Measurements from ENCODE around the gene ERBB3. TPM values are rescaled to one million over a fixed set of nuclear protein-coding genes. Genes with fewer than 3 reads are reported as not detected.

The ERBB3 gene
- total RNA-seq, 2 donors from 2014 or later, result 45.7 to 51.8 TPM

- H3K9me3 ChIP-seq (ENCODE audit: control insufficient read depth, low read length), result no peaks in the 10 kb centered on the region
- Mint-ChIP-seq H3K9me3 (no peaks in the 10 kb centered on the region), H3K4me1 (peaks cover 32% of the 10 kb centered on the region), H3K27ac (no peak overlapping the region), H3K36me3 (ENCODE audit: low read depth) (peaks cover 8% of the 10 kb centered on the region), H3K4me3 (no peak overlapping the region), H3K27me3 (ENCODE audit: insufficient read depth) (no peaks in the 10 kb centered on the region)
- H3K27me3 ChIP-seq (ENCODE audit: control insufficient read depth, insufficient read depth, low read length, poor library complexity, severe bottlenecking), result no peaks in the 10 kb centered on the region
- H3K4me3 ChIP-seq (ENCODE audit: low read length), result no peak overlapping the region
- H3K36me3 ChIP-seq (ENCODE audit: control insufficient read depth, insufficient read depth, low read length), result peaks cover 10% of the 10 kb centered on the region
- peaks cover 12% of the 10 kb centered on the region for H3K4me1 ChIP-seq (ENCODE audit: control insufficient read depth, insufficient read depth, low read length)
- no peak for DNase-seq
- H3K9ac ChIP-seq (ENCODE audit: extremely low read depth, low read length, poor library complexity, severe bottlenecking), result no peak overlapping the region
- no peak for TF ChIP-seq CTCF (conservative IDR thresholded peaks at IDR 0.05)
- WGBS, 2 experiments (ENCODE audit: insufficient coverage in 1 of 2, insufficient read length in 1 of 2), result 87 to 100% methylated on average over 1 to 3 of the region's 3 CpGs
- H3K27ac ChIP-seq (ENCODE audit: low read depth, low read length), result no peak overlapping the region
Observed at GRCh38 chr12:56150563-56150962, 70.6 kb downstream of the ERBB3 start.

GRCh38 chr12:56151672-56152131 lies 71.7 kb downstream of the ERBB3 start:
- H3K9me3 ChIP-seq (ENCODE audit: control insufficient read depth, low read length), result no peaks in the 10 kb centered on the region
- Mint-ChIP-seq H3K27ac (peak overlapping the region; percentile 95), H3K36me3 (ENCODE audit: low read depth) (peaks cover 12% of the 10 kb centered on the region), H3K4me3 (peak overlapping the region; percentile 85), H3K27me3 (ENCODE audit: insufficient read depth) (no peaks in the 10 kb centered on the region), H3K9me3 (no peaks in the 10 kb centered on the region), H3K4me1 (peaks cover 34% of the 10 kb centered on the region)
- H3K4me1 ChIP-seq (ENCODE audit: control insufficient read depth, insufficient read depth, low read length), result peaks cover 12% of the 10 kb centered on the region
- peak; percentile 93 for DNase-seq
- H3K9ac ChIP-seq (ENCODE audit: extremely low read depth, low read length, poor library complexity, severe bottlenecking), result peak overlapping the region; percentile 78
- no peaks in the 10 kb centered on the region for H3K27me3 ChIP-seq (ENCODE audit: control insufficient read depth, insufficient read depth, low read length, poor library complexity, severe bottlenecking)
- peak overlapping the region; percentile 70 for H3K27ac ChIP-seq (ENCODE audit: low read depth, low read length)
- peak; percentile 79 for TF ChIP-seq CTCF (conservative IDR thresholded peaks at IDR 0.05)
- WGBS, 2 experiments (ENCODE audit: insufficient coverage in 1 of 2, insufficient read length in 1 of 2), result 13 to 16% methylated on average over 5 to 12 of the region's 12 CpGs
- peak overlapping the region; percentile 92 for H3K4me3 ChIP-seq (ENCODE audit: low read length)
- H3K36me3 ChIP-seq (ENCODE audit: control insufficient read depth, insufficient read depth, low read length), result peaks cover 19% of the 10 kb centered on the region

GRCh38 chr12:56152132-56152755 lies 72.3 kb downstream of the ERBB3 start, which contains the start of gene MYL6B:
MYL6B (plus strand) TSS chr12:56152587; CDS start chr12:56153919, 1,332 bp downstream.
- no peaks in the 10 kb centered on the region for H3K9me3 Mint-ChIP-seq
- H3K4me3 ChIP-seq (ENCODE audit: low read length), result peak within 1 kb of the TSS; percentile 92
- peaks cover 19% of the 10 kb centered on the region for H3K36me3 ChIP-seq (ENCODE audit: control insufficient read depth, insufficient read depth, low read length)
- WGBS, 2 experiments (ENCODE audit: insufficient coverage in 1 of 2, insufficient read length in 1 of 2), result 0% methylated on average over 10 to 36 of the region's 37 CpGs
- no peak for TF ChIP-seq CTCF (conservative IDR thresholded peaks at IDR 0.05)
- H3K4me1 ChIP-seq (ENCODE audit: control insufficient read depth, insufficient read depth, low read length), result peaks cover 12% of the 10 kb centered on the region
- peaks cover 12% of the 10 kb centered on the region for H3K36me3 Mint-ChIP-seq (ENCODE audit: low read depth)
- H3K27me3 ChIP-seq (ENCODE audit: control insufficient read depth, insufficient read depth, low read length, poor library complexity, severe bottlenecking), result no peaks in the 10 kb centered on the region
- H3K27ac Mint-ChIP-seq, result peak within 1 kb of the TSS; percentile 95
- H3K27ac ChIP-seq (ENCODE audit: low read depth, low read length), result peak within 1 kb of the TSS; percentile 70
- peak; percentile 98 for DNase-seq
- H3K27me3 Mint-ChIP-seq (ENCODE audit: insufficient read depth), result no peaks in the 10 kb centered on the region
- no peaks in the 10 kb centered on the region for H3K9me3 ChIP-seq (ENCODE audit: control insufficient read depth, low read length)
- H3K4me1 Mint-ChIP-seq, result peaks cover 35% of the 10 kb centered on the region
- H3K4me3 Mint-ChIP-seq, result peak within 1 kb of the TSS; percentile 85
- H3K9ac ChIP-seq (ENCODE audit: extremely low read depth, low read length, poor library complexity, severe bottlenecking), result peak within 1 kb of the TSS; percentile 78

Other genes with a start within 250 kb of the ERBB3 start
- gene MMP19, start 237.2 kb upstream of the ERBB3 start, total RNA-seq, result 1 to 10 TPM in 1 of 2 donors, under 1 TPM in 1; 0.40 to 2.1 TPM
- gene PYM1, start 152.3 kb upstream of the ERBB3 start, total RNA-seq, result 10 to 100 TPM; 76.1 to 79.4 TPM
- gene DGKA, start 149.0 kb upstream of the ERBB3 start, total RNA-seq, result 10 to 100 TPM; 10.2 to 11.1 TPM
- 10 to 100 TPM; 17.2 to 20.8 TPM for gene PMEL, start 114.1 kb upstream of the ERBB3 start, total RNA-seq
- 10 to 100 TPM; 60.8 to 69.8 TPM for gene CDK2, start 113.3 kb upstream of the ERBB3 start, total RNA-seq
- gene RAB5B, start 106.1 kb upstream of the ERBB3 start, total RNA-seq, result 10 to 100 TPM; 91.3 to 95.5 TPM
- 10 to 100 TPM; 23.2 to 27.5 TPM for gene SUOX, start 82.9 kb upstream of the ERBB3 start, total RNA-seq
- 10 to 100 TPM in 1 of 2 donors, 1 to 10 TPM in 1; 9.8 to 10.2 TPM for gene IKZF4, start 59.1 kb upstream of the ERBB3 start, total RNA-seq
- gene RPS26, start 38.2 kb upstream of the ERBB3 start, total RNA-seq, result 10 to 100 TPM; 35.8 to 58.6 TPM
- gene PA2G4, start 24.4 kb downstream of the ERBB3 start, total RNA-seq, result 100 to 1,000 TPM; 128 to 161 TPM
- gene RPL41, start 36.5 kb downstream of the ERBB3 start, total RNA-seq, result 1,000 to 10,000 TPM; 4,305 to 4,379 TPM
- 1 to 10 TPM; 7.9 to 9.1 TPM for gene ZC3H10, start 38.1 kb downstream of the ERBB3 start, total RNA-seq
- gene ESYT1, start 48.1 kb downstream of the ERBB3 start, total RNA-seq, result 100 to 1,000 TPM in 1 of 2 donors, 10 to 100 TPM in 1; 97.0 to 118 TPM
- 100 to 1,000 TPM; 153 to 191 TPM for gene MYL6B, start 72.4 kb downstream of the ERBB3 start, total RNA-seq
- 1,000 to 10,000 TPM; 1,640 to 1,647 TPM for gene MYL6, start 78.2 kb downstream of the ERBB3 start, total RNA-seq
- 100 to 1,000 TPM; 127 to 129 TPM for gene SMARCC2, start 109.3 kb downstream of the ERBB3 start, total RNA-seq
- 10 to 100 TPM; 45.8 to 48.9 TPM for gene RNF41, start 141.8 kb downstream of the ERBB3 start, total RNA-seq
- gene NABP2, start 144.2 kb downstream of the ERBB3 start, total RNA-seq, result 10 to 100 TPM; 27.0 to 35.1 TPM
- 1 to 10 TPM; 2.5 to 3.2 TPM for gene SLC39A5, start 149.9 kb downstream of the ERBB3 start, total RNA-seq
- gene ANKRD52, start 178.2 kb downstream of the ERBB3 start, total RNA-seq, result 10 to 100 TPM; 39.3 to 54.9 TPM
- gene COQ10A, start 186.8 kb downstream of the ERBB3 start, total RNA-seq, result 10 to 100 TPM; 20.5 to 23.2 TPM
- 100 to 1,000 TPM; 134 to 167 TPM for gene CS, start 220.2 kb downstream of the ERBB3 start, total RNA-seq
- 100 to 1,000 TPM; 183 to 198 TPM for gene CNPY2, start 235.8 kb downstream of the ERBB3 start, total RNA-seq